Measurements from ENCODE around the gene SMG7.
"Not testable (repeated sequence)": the region's sequence is repeated elsewhere in the genome, so short reads cannot be mapped to it uniquely, and the experiment has no call there.

Gene SMG7, protein sequence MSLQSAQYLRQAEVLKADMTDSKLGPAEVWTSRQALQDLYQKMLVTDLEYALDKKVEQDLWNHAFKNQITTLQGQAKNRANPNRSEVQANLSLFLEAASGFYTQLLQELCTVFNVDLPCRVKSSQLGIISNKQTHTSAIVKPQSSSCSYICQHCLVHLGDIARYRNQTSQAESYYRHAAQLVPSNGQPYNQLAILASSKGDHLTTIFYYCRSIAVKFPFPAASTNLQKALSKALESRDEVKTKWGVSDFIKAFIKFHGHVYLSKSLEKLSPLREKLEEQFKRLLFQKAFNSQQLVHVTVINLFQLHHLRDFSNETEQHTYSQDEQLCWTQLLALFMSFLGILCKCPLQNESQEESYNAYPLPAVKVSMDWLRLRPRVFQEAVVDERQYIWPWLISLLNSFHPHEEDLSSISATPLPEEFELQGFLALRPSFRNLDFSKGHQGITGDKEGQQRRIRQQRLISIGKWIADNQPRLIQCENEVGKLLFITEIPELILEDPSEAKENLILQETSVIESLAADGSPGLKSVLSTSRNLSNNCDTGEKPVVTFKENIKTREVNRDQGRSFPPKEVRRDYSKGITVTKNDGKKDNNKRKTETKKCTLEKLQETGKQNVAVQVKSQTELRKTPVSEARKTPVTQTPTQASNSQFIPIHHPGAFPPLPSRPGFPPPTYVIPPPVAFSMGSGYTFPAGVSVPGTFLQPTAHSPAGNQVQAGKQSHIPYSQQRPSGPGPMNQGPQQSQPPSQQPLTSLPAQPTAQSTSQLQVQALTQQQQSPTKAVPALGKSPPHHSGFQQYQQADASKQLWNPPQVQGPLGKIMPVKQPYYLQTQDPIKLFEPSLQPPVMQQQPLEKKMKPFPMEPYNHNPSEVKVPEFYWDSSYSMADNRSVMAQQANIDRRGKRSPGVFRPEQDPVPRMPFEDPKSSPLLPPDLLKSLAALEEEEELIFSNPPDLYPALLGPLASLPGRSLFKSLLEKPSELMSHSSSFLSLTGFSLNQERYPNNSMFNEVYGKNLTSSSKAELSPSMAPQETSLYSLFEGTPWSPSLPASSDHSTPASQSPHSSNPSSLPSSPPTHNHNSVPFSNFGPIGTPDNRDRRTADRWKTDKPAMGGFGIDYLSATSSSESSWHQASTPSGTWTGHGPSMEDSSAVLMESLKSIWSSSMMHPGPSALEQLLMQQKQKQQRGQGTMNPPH

DNA sequence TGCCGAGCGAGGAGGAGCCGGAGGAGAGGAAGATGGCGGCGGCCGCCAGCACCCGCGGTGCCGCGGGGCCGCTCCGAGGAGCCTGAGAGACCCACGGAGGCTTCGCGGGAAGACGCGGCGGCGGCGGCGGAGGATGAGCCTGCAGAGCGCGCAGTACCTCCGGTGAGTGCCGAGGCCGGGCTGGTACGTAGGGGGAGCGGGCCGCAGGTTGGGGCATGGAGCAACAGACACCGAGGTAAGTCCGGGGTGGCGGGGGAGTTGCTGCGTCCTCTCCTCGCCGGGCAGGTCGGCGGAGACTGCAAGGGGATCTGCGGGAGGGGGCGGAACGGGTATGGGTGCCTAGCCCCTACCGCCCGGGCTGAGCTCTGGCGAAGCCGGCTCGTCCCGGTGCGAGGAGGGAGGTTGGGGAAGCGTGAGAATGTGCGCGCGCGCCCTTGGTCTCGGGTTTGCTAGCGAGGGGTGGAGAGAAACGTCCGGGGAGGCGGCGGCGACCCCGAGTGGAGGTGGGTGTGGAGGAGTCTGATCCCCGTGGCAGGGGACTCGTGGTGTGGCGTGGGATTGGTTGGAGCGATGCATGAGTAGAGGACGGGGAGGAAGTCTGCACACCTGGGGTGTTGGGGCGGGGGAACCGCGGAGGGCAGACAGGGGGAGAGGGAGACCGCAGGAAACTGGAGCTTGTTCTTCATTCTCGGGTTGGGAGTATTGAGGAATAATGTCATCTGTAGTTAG lies at the start of gene SMG7:
TSS of gene SMG7 (plus strand) at position 12 of the 729 bp plus-strand sequence. CDS start at position 134, 122 bp downstream.
- peak; percentile 7 for DNase-seq (ENCODE audit: low read depth)
- TF ChIP-seq, protein P1, sequence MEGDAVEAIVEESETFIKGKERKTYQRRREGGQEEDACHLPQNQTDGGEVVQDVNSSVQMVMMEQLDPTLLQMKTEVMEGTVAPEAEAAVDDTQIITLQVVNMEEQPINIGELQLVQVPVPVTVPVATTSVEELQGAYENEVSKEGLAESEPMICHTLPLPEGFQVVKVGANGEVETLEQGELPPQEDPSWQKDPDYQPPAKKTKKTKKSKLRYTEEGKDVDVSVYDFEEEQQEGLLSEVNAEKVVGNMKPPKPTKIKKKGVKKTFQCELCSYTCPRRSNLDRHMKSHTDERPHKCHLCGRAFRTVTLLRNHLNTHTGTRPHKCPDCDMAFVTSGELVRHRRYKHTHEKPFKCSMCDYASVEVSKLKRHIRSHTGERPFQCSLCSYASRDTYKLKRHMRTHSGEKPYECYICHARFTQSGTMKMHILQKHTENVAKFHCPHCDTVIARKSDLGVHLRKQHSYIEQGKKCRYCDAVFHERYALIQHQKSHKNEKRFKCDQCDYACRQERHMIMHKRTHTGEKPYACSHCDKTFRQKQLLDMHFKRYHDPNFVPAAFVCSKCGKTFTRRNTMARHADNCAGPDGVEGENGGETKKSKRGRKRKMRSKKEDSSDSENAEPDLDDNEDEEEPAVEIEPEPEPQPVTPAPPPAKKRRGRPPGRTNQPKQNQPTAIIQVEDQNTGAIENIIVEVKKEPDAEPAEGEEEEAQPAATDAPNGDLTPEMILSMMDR (conservative IDR thresholded peaks at IDR 0.05; ENCODE audit: control insufficient read depth, insufficient read depth, low read depth, low read length): no peak
- peak within 1 kb of the TSS; percentile 82 for H3K4me3 ChIP-seq (ENCODE audit: control insufficient read depth, low read depth, low read length)

DNA sequence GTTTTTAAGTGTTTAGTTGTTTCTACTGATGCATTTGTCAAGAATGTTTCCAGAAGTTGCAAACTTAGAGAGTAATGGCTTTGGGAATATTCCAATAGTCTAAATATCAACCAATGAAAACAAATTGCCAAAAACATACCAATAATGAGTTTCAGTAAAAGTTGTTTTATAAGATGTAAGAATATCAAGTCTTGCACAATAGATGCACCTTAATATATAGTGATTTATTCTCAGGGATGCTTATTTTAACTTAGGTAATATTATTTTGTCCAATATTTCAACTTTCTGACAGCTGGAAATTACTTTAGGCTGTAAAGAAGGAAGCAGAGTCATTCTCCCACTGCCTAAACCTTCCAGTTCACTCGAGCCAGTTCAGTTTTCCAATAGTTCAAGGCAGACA lies 48.8 kb upstream of the SMG7 start:
- TF ChIP-seq, protein P1 (conservative IDR thresholded peaks at IDR 0.05; ENCODE audit: control insufficient read depth, insufficient read depth, low read depth, low read length): no peak
- DNase-seq (ENCODE audit: low read depth): no peak
- H3K4me3 ChIP-seq (ENCODE audit: control insufficient read depth, low read depth, low read length): no peak overlapping the region

DNA sequence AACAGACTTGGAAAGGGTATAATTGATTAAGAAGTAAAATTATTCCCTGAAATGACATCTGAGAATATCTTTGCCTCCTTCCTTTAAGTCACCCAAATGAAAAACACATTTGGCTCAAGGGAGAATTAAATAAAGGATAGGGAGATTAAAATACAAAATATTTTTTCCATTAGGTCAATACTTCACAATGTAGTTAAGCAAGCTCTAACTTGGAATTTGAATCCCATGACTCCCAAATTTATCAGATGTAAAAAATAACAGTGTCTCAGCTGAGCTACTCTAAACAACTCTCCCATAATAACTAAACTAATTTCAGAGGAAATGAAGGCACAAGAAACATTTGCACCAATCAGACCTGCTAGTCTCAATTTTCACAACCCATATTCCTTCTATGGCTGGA lies 47.6 kb upstream of the SMG7 start:
- TF ChIP-seq, protein P1 (conservative IDR thresholded peaks at IDR 0.05; ENCODE audit: control insufficient read depth, insufficient read depth, low read depth, low read length): no peak
- H3K4me3 ChIP-seq (ENCODE audit: control insufficient read depth, low read depth, low read length): no peak overlapping the region
- no peak for DNase-seq (ENCODE audit: low read depth)

DNA sequence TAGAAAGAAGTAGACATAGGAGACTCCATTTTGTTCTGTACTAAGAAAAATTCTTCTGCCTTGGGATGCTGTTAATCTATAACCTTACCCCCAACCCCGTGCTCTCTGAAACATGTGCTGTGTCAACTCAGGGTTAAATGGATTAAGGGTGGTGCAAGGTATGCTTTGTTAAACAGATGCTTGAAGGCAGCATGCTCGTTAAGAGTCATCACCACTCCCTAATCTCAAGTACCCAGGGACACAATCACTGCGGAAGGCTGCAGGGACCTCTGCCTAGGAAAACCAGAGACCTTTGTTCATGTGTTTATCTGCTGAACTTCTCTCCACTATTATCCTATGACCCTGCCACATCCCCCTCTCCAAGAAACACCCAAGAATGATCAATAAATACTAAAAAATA lies 44.7 kb upstream of the SMG7 start:
- not testable (repeated sequence) for DNase-seq (ENCODE audit: low read depth); H3K4me3 ChIP-seq (ENCODE audit: control insufficient read depth, low read depth, low read length)

DNA sequence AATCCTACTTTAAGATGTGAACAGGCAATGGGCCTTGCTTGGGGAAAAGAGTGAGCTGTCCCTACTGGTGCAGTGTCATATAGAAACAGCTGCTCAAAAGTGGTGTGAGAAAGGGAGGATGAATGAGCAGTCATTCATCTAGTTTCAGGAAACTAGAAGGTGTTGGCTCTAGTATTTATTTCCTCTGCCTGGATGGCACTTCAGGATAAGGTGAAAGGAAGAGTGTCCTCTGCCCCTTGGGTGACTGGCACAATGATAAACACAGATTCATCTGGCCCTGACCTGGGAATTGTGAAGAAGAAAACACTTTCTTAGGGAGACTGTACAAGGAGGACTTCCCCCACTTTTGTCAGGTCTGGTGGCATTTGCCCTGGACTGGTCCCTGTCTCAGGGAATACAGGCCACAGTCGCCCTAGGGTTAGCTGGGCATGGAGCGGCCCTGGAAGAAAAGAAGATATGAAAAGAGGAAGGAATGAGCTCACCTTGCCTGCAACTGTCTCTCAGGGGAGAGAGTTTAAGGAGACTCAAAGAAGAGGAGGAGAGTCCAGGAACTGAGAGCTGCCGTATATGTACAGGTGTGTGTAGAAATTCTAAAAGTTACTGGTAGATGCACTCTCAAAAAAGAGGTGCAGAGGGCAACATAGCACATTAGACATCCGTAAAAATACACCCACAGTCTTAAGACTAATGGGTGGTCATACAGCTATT lies 40.3 kb upstream of the SMG7 start:
- TF ChIP-seq, protein P1 (conservative IDR thresholded peaks at IDR 0.05; ENCODE audit: control insufficient read depth, insufficient read depth, low read depth, low read length): no peak
- H3K4me3 ChIP-seq (ENCODE audit: control insufficient read depth, low read depth, low read length): no peak overlapping the region
- DNase-seq (ENCODE audit: low read depth): no peak

DNA sequence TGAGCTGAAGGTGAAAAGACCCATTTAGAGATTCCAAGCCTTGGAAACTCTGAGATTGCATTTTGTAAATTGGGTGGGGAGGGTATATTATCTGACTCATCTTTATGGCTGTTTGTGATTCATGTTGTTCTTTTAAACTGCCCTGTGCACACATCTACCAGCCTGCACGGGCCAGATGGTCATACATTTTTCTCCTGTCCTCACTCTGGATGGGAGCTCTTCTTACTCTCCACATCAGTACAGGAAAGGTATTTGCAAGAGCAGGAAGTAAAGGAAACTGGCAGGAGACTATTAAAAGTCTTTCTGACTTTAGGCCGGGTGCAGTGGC lies 39.8 kb upstream of the SMG7 start:
- peak; percentile 2 for DNase-seq (ENCODE audit: low read depth)
- TF ChIP-seq, protein P1 (conservative IDR thresholded peaks at IDR 0.05; ENCODE audit: control insufficient read depth, insufficient read depth, low read depth, low read length): no peak

More for the DNA sequence above, 39.8 kb upstream of the SMG7 start:
- H3K4me3 ChIP-seq (ENCODE audit: control insufficient read depth, low read depth, low read length): no peak overlapping the region
